GM03348 (cell line): Measurements from ENCODE around the gene PDE6B.
"Not testable (repeated sequence)": the region's sequence is repeated elsewhere in the genome, so short reads cannot be mapped to it uniquely, and the experiment has no call there.

Experiments used
- DNase-seq: peaks from one replicate; pipeline ENCODE4 v3.0.0; 2012; ENCODE audit warnings: low spot score

PDE6B gene

GRCh38 chr4:656436-657337 is 31.3 kb downstream of the PDE6B start:
- no peak for DNase-seq

GRCh38 chr4:657338-657833 is 32.0 kb downstream of the PDE6B start:
- DNase-seq = no peak

- no peak for DNase-seq
These were observed 32.7 kb downstream of the PDE6B start for GRCh38 chr4:657834-658667.

GRCh38 chr4:658681-659667 is 33.6 kb downstream of the PDE6B start:
- no peak for DNase-seq

- no peak for DNase-seq
These were observed 34.5 kb downstream of the PDE6B start for GRCh38 chr4:659851-660250.

GRCh38 chr4:660401-660800 is 35.0 kb downstream of the PDE6B start:
- no peak for DNase-seq

- DNase-seq = no peak
These were observed 35.9 kb downstream of the PDE6B start for GRCh38 chr4:661231-661630.

GRCh38 chr4:661881-662761 is 36.7 kb downstream of the PDE6B start:
- no peak for DNase-seq

GRCh38 chr4:663046-663437 is 37.7 kb downstream of the PDE6B start:
- DNase-seq = no peak

- DNase-seq = no peak
These were observed 38.4 kb downstream of the PDE6B start for GRCh38 chr4:663438-664428.

- DNase-seq = no peak
These were observed 39.4 kb downstream of the PDE6B start for GRCh38 chr4:664713-665231.

GRCh38 chr4:665381-665750 is 40.0 kb downstream of the PDE6B start:
- DNase-seq = no peak

GRCh38 chr4:665751-666435 is 40.5 kb downstream of the PDE6B start:
- DNase-seq = no peak

GRCh38 chr4:666436-666810 is 41.0 kb downstream of the PDE6B start:
- no peak for DNase-seq

GRCh38 chr4:666822-667544 is 41.6 kb downstream of the PDE6B start:
- no peak for DNase-seq

GRCh38 chr4:667545-667925 is 42.2 kb downstream of the PDE6B start:
- DNase-seq = no peak

GRCh38 chr4:668219-668618 is 42.8 kb downstream of the PDE6B start:
- DNase-seq = not testable (repeated sequence)
